Activated CD4-positive, alpha-beta memory T cell treated with anti-CD3 and anti-CD28 coated beads, Interleukin-2, amount 10 ng/mL, durations not matched to agents 7 days and 5 days (primary cell): ENCODE results near the gene TRHDE. TPM values are rescaled to one million over a fixed set of nuclear protein-coding genes. Genes with fewer than 3 reads are reported as not detected.

ENCODE experiments used
- CTCF ChIA-PET: fragments of 350-600 bp; sonication (Branson Sonifier 250); formaldehyde crosslinking; loops from one replicate; lab custom pipeline; 2021; ENCODE audit warnings: antibody characterized with exemption, inconsistent platforms; lab: Charles Lee
- POLR2A ChIA-PET: fragments of 350-600 bp; sonication (Branson Sonifier 250); formaldehyde crosslinking; loops from one replicate; lab custom pipeline; 2021; ENCODE audit warnings: antibody characterized with exemption; lab: Charles Lee
- DNase-seq: peaks from one replicate; pipeline ENCODE4 v3.0.0-alpha.2; 2020
- H3K27ac Mint-ChIP-seq: one replicate; pipeline ENCODE4 v1.8.0; 2021; ENCODE audit warnings: mild to moderate bottlenecking, mixed read lengths
- H3K27me3 Mint-ChIP-seq: one replicate; pipeline ENCODE4 v1.8.0; 2021; ENCODE audit warnings: mixed read lengths
- H3K36me3 Mint-ChIP-seq: one replicate; pipeline ENCODE4 v1.8.0; 2021; ENCODE audit warnings: low read depth, mixed read lengths
- H3K4me1 Mint-ChIP-seq: one replicate; pipeline ENCODE4 v1.8.0; 2021; ENCODE audit warnings: mixed read lengths
- H3K4me3 Mint-ChIP-seq: one replicate; pipeline ENCODE4 v1.8.0; 2021; ENCODE audit warnings: mild to moderate bottlenecking, mixed read lengths
- H3K9me3 Mint-ChIP-seq: one replicate; pipeline ENCODE4 v1.8.0; 2021; ENCODE audit warnings: mixed read lengths
- total RNA-seq, 2 experiments: library from RNA; stranded (reverse); gene quantifications; one replicate each; pipeline ENCODE4 v1.2.3, GENCODE V29; 2021

Gene TRHDE
- total RNA-seq, 2 experiments from 2014 or later: not detected

DNA sequence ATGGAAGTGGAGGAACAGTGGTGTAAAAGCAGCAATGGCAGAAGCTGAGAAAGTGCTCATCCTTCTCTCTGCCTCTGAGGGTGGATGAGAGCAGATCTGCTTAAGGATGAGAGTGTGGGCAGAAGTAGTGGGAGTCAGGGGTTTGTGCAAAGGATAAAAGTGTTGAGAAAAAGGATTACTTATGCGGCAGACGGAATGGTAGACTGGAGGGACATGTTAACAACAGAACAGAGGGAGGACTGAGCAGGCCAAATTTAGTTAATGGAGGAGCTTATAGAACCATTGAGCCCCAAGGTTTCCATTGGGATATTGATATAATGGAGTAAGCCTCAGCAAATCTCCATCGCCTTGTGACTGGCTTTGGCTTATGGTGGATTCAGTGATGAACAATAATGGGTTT, 25.5 kb downstream of the TRHDE start:
- ChIA-PET CTCF (interaction anchor here (0.6 kb wide), 1 partner anchor 577 kb away, joined by 3 read pairs; no protein-coding TSS in a partner anchor), POLR2A (no interaction called here)
- Mint-ChIP-seq H3K9me3 (no peaks in the 10 kb centered on the region), H3K27me3 (no peaks in the 10 kb centered on the region), H3K36me3 (no peaks in the 10 kb centered on the region), H3K27ac (no peak overlapping the region), H3K4me1 (no peaks in the 10 kb centered on the region), H3K4me3 (no peak overlapping the region)
- DNase-seq: no peak

DNA sequence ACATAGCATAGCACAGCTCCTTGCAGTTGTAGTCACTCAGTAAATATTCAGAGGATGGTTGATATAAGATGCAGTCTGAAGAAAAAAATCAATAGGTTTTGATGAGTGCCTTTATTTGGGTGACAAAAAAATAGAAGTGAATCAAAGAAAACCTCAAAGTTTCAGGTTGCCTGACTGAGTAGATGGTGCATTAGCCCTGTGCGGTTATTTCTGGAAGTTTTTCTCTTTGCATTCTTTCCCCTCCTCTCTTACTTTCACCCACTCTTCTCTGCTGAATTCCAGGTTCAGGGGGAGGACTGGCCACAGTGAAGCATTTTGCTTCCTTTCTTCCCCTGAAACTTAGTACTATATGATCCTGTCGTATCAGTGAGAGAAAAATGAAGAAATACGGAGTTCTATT, 28.6 kb downstream of the TRHDE start:
- ChIA-PET CTCF (no interaction called here), POLR2A (no interaction called here)
- H3K27me3 Mint-ChIP-seq: no peaks in the 10 kb centered on the region
- no peak overlapping the region for H3K4me3 Mint-ChIP-seq
- no peak overlapping the region for H3K27ac Mint-ChIP-seq
- H3K36me3 Mint-ChIP-seq: no peaks in the 10 kb centered on the region
- DNase-seq: no peak
- no peaks in the 10 kb centered on the region for H3K9me3 Mint-ChIP-seq
- H3K4me1 Mint-ChIP-seq: no peaks in the 10 kb centered on the region

DNA sequence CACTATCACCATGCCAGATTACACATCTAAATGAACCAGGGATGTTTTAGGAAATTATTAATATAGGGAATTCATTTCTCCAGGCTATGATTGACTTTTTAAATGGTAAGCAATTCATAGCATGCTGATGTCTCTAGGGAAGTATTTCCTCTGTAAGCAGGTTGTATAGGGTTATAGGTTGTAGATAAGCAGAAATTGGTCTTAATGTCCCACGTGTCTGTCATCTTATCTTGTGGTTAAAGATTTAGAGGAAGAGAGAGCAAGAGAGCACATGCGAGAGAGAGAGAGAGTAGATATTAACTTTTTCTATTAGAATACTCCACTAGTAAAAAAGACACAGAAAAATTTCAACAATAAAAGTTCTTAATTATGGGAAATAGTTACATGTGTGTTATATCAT, 32.6 kb downstream of the TRHDE start:
- H3K27ac Mint-ChIP-seq: no peak overlapping the region
- CTCF ChIA-PET: no interaction called here
- no peaks in the 10 kb centered on the region for H3K36me3 Mint-ChIP-seq
- no peak overlapping the region for H3K4me3 Mint-ChIP-seq
- H3K4me1 Mint-ChIP-seq: no peaks in the 10 kb centered on the region
- POLR2A ChIA-PET: no interaction called here
- no peaks in the 10 kb centered on the region for H3K9me3 Mint-ChIP-seq
- DNase-seq: no peak
- no peaks in the 10 kb centered on the region for H3K27me3 Mint-ChIP-seq

DNA sequence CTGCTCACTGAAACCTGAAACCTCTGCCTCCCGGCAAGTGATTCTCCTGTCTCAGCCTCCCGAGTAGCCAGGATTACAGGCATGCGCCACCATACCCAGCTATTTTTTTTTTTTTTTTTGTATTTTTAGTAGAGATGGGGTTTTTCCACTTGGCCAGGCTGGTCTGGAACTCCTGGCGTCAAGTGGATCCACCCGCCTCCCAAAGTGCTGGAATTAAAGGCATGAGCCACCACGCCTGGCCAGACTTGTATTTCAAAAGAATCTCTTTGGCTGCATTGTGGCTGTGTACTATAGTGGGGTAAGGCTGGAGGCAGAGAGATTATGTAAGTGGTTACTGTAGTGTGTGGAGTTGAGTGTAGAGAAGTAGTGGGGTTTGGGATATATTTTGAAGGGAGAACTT, 35.1 kb downstream of the TRHDE start:
- Mint-ChIP-seq H3K9me3 (no peaks in the 10 kb centered on the region), H3K27ac (no peak overlapping the region), H3K4me3 (no peak overlapping the region), H3K27me3 (no peaks in the 10 kb centered on the region), H3K4me1 (no peaks in the 10 kb centered on the region), H3K36me3 (no peaks in the 10 kb centered on the region)
- ChIA-PET CTCF (no interaction called here), POLR2A (no interaction called here)
- no peak for DNase-seq

DNA sequence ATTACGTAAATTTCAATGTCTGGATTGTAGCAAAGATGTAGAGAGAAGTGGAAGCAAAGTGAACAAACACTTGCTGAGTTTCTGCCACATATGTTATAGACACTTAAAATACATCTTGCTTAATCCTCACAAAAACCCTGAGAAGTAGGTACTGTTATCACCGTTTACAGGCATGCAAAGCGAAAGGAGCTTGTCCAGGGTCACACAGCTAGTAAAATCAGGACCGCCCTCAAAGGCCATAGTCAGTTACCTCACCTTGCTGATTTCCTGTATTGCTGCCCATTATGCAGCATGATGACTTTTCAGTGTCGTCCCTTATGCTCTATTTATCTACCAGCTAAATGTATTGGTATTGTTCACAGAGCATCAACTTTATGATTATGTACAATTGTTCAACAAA, 39.8 kb downstream of the TRHDE start:
- no peak for DNase-seq
- no peak overlapping the region for H3K27ac Mint-ChIP-seq
- CTCF ChIA-PET: no interaction called here
- no peaks in the 10 kb centered on the region for H3K9me3 Mint-ChIP-seq
- H3K4me1 Mint-ChIP-seq: no peaks in the 10 kb centered on the region
- H3K36me3 Mint-ChIP-seq: no peaks in the 10 kb centered on the region
- H3K27me3 Mint-ChIP-seq: no peaks in the 10 kb centered on the region
- POLR2A ChIA-PET: no interaction called here
- H3K4me3 Mint-ChIP-seq: no peak overlapping the region

DNA sequence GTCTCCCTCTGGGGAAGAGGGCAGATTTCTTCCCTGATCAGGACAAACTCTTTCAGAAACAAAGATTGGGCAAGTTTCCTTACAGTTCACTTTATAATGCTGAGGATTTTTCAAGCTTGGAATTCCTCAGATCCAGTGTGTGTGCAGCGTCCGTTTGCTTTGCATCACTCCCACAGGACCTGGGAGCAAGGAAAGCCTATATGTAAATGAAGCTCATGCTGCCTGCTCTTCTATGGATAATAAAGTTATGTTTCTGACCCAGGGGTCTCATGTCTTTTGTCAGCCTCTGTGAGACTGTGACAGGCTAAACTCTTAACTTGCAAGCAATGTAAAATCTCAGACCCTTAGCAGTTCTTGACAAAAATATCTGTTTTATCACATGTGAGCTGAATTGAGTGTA, 41.6 kb downstream of the TRHDE start:
- H3K27me3 Mint-ChIP-seq: no peaks in the 10 kb centered on the region
- ChIA-PET POLR2A (no interaction called here), CTCF (no interaction called here)
- no peaks in the 10 kb centered on the region for H3K4me1 Mint-ChIP-seq
- no peak overlapping the region for H3K27ac Mint-ChIP-seq
- no peaks in the 10 kb centered on the region for H3K36me3 Mint-ChIP-seq
- no peak for DNase-seq
- H3K9me3 Mint-ChIP-seq: no peaks in the 10 kb centered on the region
- no peak overlapping the region for H3K4me3 Mint-ChIP-seq

DNA sequence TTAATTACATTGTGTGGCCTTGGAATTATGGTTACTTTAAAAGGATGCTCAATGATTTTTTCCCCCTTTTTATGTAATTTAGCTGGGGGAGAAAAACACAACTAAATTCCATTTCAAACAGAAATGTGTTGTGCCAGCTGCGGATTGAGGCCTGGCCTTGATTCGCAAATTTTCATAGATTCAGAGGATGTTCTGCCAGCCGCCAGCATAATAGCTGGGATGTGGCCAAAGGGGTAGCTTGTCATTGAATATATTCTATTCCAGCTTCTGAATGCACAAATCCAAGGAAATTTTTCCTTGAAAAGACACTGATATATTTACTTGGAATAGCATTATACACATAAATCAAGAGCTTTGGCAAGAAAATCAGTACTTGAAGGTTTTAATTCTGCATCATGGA, 43.7 kb downstream of the TRHDE start:
- H3K36me3 Mint-ChIP-seq: no peaks in the 10 kb centered on the region
- no peaks in the 10 kb centered on the region for H3K9me3 Mint-ChIP-seq
- ChIA-PET POLR2A (no interaction called here), CTCF (no interaction called here)
- no peak for DNase-seq
- no peaks in the 10 kb centered on the region for H3K27me3 Mint-ChIP-seq
- H3K4me3 Mint-ChIP-seq: no peak overlapping the region
- no peak overlapping the region for H3K27ac Mint-ChIP-seq
- H3K4me1 Mint-ChIP-seq: no peaks in the 10 kb centered on the region

DNA sequence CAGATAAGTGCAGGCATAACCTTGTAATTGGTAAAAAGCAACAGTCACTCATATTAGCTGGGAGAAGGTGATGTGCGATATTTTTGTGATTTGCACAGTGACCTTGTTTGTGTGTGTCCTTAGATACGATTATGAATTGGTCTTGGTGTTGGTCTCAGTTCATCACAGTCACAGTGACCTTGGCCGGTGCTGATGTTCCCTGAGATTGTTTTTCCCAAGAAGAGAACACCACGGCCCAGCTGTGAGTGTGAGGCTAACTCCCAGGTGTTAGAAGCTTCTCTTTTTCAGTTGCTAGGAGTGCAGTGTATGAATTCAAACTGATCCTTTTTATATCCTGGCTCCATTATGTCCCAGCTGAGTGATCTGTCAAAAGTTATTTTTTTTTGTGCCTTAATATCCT, 46.2 kb downstream of the TRHDE start:
- no peaks in the 10 kb centered on the region for H3K4me1 Mint-ChIP-seq
- H3K27ac Mint-ChIP-seq: no peak overlapping the region
- H3K36me3 Mint-ChIP-seq: no peaks in the 10 kb centered on the region
- H3K27me3 Mint-ChIP-seq: no peaks in the 10 kb centered on the region
- POLR2A ChIA-PET: no interaction called here
- CTCF ChIA-PET: no interaction called here
- H3K9me3 Mint-ChIP-seq: no peaks in the 10 kb centered on the region
- no peak for DNase-seq
- no peak overlapping the region for H3K4me3 Mint-ChIP-seq

DNA sequence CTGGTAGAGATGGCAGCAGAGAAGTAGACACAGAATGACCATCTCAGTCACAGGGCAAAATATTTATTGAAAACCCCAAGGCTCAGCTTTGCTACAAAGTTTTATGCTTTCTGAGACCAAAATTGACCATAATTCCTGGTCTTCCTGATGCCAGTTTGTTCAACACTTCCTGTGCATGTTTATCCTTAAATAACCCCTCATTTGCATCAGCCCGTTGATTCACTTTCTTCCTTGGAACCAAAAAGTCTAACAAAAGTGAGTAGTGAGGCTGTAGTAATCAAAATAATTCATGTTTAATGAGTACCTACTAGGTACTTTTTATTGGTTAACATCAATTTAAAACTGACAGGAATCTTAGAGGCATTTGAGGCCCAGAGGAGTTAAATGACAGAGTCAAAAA, 51.7 kb downstream of the TRHDE start:
- no peak overlapping the region for H3K4me3 Mint-ChIP-seq
- no peaks in the 10 kb centered on the region for H3K27me3 Mint-ChIP-seq
- ChIA-PET CTCF (no interaction called here), POLR2A (no interaction called here)
- DNase-seq: no peak
- H3K27ac Mint-ChIP-seq: no peak overlapping the region
- no peaks in the 10 kb centered on the region for H3K4me1 Mint-ChIP-seq
- no peaks in the 10 kb centered on the region for H3K36me3 Mint-ChIP-seq
- no peaks in the 10 kb centered on the region for H3K9me3 Mint-ChIP-seq

DNA sequence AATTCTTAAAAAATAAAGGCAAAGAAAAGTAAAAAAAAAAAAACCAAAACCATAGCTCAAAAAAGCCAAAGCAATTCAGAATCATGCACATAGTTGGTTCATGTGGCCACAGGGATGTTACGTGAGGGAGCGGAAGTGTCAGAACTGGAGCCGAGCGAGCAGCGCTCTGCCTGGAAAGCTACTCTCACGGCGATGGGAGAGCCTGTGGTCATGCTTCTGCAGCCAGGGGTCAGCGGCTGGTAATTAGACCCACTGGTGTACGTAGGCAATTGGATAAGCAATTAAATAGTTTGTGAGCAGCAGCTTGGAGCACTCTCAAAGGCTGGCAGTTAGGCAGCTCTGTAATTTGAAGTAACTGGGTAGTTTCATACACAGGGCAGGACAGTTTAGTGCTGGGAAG, 58.1 kb downstream of the TRHDE start:
- no peaks in the 10 kb centered on the region for H3K9me3 Mint-ChIP-seq
- CTCF ChIA-PET: no interaction called here
- no peaks in the 10 kb centered on the region for H3K4me1 Mint-ChIP-seq
- no peak for DNase-seq
- H3K27ac Mint-ChIP-seq: no peak overlapping the region
- no peaks in the 10 kb centered on the region for H3K36me3 Mint-ChIP-seq
- no peaks in the 10 kb centered on the region for H3K27me3 Mint-ChIP-seq
- POLR2A ChIA-PET: no interaction called here
- H3K4me3 Mint-ChIP-seq: no peak overlapping the region

DNA sequence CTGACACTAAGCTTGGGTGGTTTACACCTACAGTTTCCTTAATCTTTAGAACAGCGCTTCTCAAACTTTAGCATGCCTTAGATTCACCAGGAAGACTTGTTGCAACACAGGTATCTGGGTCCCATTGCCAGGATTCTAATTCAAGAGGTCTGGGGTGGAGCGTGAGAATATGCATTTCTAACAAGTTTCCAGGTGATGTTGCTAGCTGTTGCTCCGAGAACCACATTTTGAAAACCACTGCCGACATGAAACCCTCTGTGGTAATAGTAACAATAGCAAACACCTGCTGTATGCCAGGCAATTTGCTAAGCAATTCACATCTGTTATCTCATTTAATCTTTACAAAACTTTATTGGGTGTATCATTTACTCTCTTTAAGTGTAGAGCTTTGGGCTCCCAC, 58.6 kb downstream of the TRHDE start:
- Mint-ChIP-seq H3K27ac (no peak overlapping the region), H3K4me1 (no peaks in the 10 kb centered on the region), H3K27me3 (no peaks in the 10 kb centered on the region), H3K36me3 (no peaks in the 10 kb centered on the region), H3K9me3 (no peaks in the 10 kb centered on the region), H3K4me3 (no peak overlapping the region)
- no peak for DNase-seq
- CTCF ChIA-PET: no interaction called here
- POLR2A ChIA-PET: no interaction called here

DNA sequence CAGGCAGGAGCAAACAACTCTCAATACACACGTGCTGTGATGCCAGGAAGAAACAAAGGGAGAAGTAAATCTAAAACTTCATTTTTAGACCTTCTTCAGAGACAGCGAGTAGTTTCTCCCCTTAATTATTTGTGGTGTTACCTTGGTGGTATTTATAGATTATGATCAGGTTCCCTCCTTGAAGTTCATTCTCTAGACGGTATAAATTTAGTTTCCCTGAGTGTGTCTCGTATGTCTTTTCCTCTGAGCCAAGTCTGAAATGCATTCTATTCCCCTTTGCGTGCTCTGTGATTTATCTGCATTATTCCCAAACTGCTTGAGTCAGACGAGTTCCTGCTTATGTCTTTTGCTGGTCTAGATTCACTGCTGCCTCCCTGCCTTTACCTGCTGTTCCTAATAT, 65.2 kb downstream of the TRHDE start:
- Mint-ChIP-seq H3K36me3 (no peaks in the 10 kb centered on the region), H3K4me1 (no peaks in the 10 kb centered on the region), H3K27ac (no peak overlapping the region), H3K4me3 (no peak overlapping the region), H3K27me3 (no peaks in the 10 kb centered on the region), H3K9me3 (no peaks in the 10 kb centered on the region)
- CTCF ChIA-PET: no interaction called here
- no peak for DNase-seq
- POLR2A ChIA-PET: no interaction called here

DNA sequence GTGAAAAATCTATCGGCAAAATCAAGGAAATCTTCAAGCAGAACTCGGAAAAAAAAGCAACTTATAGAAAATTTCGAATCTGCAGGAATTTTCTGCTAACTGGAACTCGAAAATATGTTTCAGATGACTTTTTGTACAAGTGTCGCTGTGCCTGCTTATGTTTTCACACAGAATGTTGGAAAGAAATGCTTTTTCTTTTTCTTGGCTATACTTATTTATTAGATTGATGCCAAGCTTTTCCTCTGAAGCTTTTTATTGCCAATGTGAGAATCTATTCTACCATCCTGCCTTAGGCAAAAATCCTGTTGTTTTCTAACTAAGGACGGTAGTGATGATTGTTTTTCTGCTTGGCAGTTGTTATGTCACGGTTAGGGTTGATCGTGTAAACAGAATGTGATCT, 65.8 kb downstream of the TRHDE start:
- Mint-ChIP-seq H3K36me3 (no peaks in the 10 kb centered on the region), H3K27me3 (no peaks in the 10 kb centered on the region), H3K4me3 (no peak overlapping the region), H3K27ac (no peak overlapping the region), H3K9me3 (no peaks in the 10 kb centered on the region), H3K4me1 (no peaks in the 10 kb centered on the region)
- CTCF ChIA-PET: no interaction called here
- POLR2A ChIA-PET: no interaction called here
- DNase-seq: no peak

DNA sequence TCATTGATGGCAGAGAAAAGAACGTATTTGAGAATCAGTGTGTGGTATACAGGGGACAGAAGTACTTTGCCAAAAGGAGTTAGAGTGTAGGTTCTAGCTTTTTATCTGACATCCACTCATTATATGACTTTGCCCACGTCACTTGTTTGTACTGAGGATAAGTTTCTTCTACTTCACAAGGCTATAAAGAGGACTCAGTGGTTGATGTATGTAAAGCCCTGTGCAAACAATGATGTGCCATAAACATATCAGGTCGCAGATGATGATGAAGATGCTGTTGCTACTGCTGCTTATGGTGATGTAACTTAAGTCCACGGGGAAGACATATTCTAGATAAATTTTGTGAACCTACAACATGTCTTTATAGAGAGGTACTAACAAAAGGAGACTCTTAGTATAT, 66.3 kb downstream of the TRHDE start:
- no peaks in the 10 kb centered on the region for H3K4me1 Mint-ChIP-seq
- no peak for DNase-seq
- H3K4me3 Mint-ChIP-seq: no peak overlapping the region
- no peak overlapping the region for H3K27ac Mint-ChIP-seq
- ChIA-PET POLR2A (no interaction called here), CTCF (no interaction called here)
- H3K36me3 Mint-ChIP-seq: no peaks in the 10 kb centered on the region
- H3K27me3 Mint-ChIP-seq: no peaks in the 10 kb centered on the region
- no peaks in the 10 kb centered on the region for H3K9me3 Mint-ChIP-seq
